Activated CD8-positive, alpha-beta memory T cell treated with anti-CD3 and anti-CD28 coated beads for 1 hour (primary cell): ENCODE data around the gene FSTL1.

Experiments used
- DNase-seq, 2 donors: peaks; one replicate each; pipeline ENCODE4 v3.0.0-alpha.2; 2020; ENCODE audit warnings: low read depth in 1 of 2; ENCODE audit errors: extremely low read depth in 1 of 2

Gene FSTL1

DNA sequence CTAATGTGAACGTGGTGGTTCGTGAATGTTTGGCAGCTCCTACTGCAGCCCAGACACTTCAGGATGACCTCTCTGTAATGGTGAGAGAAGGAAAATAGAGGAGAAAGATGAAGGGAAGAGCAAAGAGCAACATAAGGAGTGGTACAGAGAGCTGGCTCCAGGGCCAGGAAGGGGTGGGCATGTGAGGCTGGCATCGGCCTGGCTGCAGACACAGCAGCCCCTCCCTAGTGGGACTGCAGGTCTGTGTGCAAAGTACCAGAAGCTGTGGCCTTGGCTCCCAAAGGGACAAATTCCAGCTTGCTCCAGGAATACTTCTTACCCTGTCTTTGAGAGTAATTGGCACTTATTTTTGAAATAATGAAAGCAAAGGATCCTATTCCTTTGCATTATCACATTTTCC is 10.0 kb downstream of the FSTL1 start:
- DNase-seq, result no peak

DNA sequence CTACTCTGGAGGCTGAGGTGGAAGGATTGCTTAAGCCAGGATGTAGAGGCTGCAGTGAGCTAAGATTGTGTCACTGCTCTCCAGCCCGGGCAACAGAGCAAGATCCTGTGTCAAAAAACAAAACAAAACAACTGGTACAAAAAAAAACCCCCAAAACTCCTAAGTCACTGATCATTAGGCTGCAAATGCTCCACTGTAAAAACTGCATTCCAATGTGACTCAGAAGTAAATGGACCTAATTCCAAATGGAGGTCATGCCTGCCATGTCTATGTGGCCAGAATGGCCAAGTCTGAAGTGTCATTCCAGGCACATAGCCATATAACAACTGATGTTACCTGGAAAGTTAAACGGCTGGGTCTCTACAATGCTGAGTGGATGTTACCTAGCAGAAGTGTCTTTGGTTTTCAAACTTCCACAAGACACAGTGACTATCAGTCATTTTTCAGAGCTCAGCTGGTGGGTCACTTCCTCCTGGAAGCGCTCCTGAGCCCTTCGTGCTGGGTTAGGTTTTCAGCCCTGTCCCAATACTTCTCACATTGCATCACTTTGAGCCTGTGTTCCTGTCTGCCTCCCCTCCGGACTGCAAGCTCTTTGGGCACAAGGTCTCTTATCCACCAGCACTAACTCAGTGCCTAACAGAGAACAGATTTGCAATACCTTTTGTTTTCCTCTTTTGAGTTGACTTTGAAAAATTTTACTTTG is 10.6 kb downstream of the FSTL1 start:
- DNase-seq, result no peak

DNA sequence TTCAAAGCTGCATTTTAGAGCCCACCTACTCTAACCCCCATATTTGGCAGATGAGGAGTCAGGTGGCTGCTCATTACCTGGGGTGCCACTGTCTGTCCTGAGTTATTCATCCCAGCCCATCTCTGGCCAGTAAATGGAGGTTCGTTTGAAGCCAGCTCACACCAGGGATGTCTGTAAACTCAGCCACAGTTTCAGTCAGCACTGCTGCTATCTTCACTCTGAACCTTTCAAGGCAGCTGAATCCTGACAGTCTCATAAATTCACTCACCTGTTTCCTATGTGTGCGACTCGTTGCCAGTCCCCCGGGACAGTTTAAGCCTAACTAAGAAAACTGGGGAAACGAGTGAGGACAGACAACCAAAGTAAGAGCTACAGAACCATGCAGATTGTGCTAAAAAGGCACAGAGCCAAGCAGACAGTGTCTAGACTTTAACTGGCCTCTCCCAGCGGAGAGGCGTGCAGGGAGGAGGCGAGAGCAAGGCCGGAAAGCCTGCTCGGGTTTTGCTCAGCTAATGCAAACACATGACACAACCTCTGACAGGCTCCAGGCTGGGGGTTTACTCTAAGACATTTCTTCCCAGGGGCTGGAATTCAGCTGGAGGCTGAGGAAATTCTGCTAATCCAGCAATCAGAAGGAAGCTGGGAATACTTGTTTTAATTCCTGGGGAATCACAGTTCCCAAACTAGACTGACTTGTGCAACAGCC is 12.0 kb downstream of the FSTL1 start:
- DNase-seq, result no peak

DNA sequence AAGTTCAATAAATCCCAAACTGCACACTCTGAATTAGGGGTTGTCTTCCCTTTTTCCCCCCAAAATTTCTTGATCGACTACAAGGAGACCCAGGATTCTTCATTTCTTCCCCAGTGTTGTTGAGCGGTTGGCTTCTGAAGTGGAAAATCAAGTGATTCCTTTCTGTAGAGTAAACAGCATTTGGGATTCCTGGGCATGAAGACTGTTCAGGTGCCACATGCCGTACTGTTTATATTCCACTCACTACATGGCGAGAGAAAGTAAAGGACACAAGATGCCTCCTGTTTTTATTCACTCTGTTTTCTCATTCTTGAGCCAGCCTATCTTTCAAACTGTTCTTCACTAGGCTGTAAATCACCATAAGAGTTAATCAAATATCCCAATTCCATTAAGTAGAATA is 12.6 kb downstream of the FSTL1 start:
- DNase-seq, result no peak

DNA sequence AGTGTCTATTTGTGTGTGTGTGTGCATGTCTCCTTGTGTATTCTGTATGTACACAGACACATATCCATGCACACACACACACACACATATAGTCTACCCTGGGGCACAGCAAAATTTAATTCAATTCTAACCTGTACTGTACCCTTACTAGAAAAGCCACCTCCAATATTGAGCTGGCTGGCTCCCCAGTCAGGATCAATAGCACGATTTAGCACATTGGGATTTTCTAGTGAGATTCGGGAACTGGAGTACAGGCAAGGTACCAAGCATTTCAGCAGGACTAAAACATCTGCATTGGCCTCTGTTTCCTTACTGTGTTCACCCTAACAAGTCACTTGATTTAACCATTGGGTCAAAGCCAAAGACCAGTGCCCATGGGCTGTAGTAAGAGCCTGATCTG is 13.2 kb downstream of the FSTL1 start:
- no peak for DNase-seq

DNA sequence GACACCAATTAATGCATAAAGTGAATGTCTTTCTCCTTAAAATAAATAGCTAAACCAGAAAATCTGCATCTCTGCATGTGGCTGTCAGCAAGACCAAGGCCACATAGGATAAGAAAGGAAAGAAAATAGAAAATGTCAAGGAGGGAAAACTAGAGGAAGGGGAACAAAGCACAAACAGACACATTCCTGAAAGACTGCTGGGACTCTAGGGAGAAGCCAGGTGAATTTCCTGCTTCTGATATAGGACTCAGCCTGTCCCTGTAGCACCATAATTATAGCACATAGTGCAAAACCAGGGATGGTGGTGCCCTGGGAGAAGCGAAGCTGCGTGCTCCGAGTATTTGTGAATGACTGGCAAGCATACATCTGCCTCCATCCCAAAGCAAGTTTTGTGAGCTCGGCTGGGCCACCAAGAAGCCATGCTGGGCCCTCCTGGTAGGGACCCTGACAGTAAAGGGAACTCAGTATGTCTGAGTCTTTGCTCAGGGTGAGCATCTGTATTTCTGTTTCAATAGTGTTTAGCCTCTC is 14.2 kb downstream of the FSTL1 start:
- no peak for DNase-seq

DNA sequence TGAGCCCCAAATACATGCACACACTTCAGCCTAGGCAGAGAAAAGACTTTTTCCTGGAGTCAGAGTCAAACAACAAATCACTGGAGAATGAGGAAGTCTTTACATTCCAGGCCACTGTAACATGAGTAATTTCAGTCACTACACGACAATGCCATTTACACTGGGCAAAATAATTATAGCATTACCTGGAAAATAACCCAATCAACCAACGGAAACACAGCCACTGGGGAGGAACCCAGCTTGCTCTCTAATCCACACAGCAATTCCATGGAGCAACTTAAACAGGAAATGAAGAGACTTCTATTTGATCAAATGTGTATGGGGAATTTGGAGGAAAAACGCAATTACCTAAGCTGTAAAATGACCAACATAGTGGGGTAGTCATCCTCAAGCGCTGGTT is 15.2 kb downstream of the FSTL1 start:
- no peak for DNase-seq

DNA sequence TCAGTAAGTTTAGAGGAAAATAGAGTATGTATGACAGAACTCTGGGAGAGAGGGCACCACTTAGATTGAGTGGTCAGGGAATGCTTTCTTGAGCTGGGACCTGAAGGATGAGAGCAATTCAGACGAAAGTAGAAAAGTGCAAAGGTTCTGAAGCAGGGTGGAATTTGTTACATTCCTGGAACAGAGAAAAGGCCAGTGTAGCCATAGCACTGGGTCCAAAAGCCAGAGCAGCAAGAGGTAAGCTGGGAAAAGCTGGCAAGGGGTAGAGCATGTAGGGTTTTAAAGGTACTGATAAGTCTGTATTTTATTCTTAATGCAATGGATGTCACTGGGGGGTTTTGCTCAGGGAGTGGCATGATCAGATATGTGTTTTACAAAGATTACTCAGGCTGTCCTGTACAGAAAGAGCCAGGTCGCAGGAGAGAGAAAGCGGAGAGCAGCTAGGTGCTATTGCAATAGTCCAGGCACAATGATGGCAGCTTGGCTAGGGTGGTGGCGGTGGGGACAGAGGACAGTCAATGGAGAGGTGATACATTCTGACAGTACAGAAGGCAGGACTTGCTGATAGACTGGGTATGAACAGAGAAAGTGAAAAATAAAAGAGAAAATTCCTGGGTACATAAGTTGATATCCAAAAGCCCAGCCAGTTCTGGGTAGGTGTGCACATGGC is 17.0 kb downstream of the FSTL1 start:
- no peak for DNase-seq

DNA sequence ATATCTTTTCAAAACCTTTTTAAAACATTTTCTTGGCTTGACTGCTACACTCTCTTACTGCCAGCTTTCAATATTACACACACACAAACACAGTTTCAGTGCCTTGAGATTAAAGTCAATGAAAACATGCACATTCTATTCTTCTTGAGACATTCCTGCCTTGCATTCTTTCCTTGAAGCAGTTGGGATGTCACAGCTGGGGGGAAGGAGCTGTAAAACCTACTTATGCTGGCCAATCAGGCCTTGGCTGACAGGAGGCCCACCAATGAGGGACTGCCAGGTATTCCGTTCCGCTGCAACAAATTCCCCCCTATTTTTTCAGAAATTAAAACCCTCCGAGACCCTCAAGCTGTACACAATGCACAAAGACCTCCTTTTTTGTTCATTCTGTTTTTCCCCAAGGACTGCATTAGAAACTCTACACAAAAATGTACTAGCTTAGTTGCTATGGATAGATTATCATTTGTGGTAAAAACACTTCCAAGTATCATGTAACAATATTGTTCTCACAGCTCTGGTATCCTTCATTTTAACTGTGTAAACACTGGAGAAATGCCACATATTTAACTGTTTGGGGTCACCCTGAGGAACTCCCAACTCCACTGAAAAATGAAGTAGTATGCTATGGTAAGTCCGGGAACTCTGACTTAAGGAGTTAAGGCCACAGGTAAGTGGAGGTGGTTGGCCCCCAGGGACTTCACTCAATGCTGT is 18.5 kb downstream of the FSTL1 start:
- DNase-seq, result no peak

DNA sequence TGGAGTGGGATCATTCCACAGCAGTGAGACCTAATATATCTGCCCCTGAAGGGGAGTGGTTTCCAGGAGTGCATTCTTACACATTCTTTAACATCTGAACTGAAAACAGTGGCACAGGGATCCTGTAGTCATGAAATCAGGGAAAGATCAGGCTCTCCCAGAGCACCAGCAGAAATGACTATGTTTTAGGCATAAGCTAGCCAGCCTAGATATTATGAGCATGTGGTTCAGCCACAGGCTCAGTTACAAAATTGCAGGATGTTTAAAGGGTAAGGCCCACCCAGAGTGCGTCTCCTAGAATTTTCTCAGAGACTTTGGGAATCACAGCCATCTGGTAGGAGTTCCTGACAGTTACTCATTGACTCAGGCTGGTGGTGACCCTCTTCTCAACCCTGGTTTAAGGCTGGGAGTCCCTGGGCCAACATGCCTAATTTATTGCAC is 20.9 kb downstream of the FSTL1 start:
- no peak for DNase-seq

DNA sequence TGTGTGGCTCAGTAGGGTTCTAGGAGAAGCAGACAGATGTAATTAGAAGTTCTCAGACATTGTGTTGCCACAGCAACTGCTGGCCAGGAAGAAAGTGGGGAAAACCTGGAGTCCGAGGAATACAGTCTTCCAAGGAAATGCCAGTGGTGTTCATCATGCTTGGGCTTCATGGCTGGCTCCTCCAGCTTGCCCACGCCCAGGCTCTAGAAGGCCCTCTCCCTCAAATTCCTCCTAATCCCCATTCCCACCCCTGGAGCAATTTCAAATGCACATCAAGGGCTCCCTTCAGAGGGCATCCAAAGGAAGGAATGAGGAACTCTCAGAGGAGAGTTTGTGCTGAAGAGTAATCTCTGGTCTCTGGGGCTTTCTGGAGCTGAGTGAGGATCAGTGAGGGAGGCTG is 21.9 kb downstream of the FSTL1 start:
- DNase-seq, result no peak

DNA sequence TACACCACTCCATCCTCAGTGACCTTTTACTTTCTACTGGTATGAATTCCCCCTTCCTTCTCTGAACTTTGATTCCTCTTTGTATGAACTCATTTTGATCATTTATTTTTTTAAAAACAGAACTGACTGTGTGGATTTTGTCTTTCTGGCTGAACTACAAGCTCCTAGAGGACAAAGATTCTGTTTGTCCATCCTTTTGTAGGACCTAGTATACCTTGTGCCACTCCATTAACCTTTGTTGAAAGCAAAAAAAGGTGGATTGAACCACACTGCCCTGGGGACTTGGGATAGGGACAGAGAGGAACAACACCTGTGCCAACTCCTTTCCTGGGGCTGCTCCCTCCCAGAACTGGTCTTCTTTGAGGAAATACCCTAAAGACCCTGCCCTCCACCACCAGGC is 23.6 kb downstream of the FSTL1 start:
- no peak for DNase-seq

DNA sequence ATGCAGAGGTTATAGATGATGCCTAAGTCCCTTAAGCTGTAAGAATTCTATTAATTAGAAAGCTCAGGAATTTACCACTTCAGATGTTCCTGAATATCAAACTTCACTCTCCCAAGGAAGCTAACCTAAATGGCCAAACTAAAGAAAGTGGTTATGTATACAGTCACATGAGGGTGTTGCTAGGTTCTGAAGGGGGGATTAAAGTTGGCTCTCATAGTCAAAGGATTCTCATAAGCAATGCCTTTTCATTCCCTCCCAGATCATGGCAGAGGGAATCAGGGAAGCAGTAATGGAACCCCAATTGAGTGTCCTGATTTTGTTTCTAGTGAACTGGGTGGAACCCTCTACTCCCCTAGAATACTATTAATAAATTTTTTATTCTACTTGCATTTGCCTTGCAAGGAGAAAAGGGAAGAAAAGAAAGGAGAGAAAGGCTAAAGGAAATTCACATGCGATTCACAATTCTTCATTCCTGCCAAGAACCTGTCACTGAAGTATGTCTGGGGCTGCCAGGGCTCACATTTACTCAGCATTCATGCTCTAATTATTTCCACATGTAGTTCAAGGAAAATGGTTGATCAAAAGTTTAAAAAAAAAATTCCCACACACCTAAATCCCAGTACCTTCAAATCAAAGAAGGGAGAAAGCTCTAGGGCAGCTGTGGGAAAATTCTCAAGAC is 25.1 kb downstream of the FSTL1 start:
- DNase-seq, result no peak

DNA sequence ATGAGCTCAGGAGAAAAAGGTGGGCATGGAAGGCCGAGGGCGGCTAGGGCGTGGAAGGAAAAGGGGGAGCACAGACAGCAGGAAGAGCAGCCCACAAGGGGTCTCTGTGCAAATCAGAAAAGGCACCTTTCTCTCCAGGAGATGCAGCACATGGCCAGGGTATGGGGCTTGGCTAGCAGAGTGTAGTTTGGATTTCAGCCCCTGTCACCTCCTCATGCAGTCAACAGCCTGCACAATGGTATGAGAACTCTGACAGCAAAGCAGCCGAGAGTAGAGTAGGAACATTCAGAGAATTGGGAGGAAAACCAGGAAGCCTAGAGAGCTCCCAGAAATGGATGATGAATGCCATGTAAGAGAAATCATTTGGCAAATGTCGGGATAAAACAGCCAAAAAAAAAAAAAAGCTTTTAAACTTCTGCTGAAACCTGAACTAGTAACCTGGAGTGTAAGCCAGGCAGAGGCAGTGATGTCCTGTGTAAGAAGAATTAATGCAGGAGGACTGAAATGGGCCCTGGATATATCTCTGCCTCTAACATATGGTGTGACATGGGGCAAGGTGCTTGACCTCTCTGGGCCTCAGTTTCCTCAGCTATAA is 25.7 kb downstream of the FSTL1 start:
- DNase-seq, result no peak

DNA sequence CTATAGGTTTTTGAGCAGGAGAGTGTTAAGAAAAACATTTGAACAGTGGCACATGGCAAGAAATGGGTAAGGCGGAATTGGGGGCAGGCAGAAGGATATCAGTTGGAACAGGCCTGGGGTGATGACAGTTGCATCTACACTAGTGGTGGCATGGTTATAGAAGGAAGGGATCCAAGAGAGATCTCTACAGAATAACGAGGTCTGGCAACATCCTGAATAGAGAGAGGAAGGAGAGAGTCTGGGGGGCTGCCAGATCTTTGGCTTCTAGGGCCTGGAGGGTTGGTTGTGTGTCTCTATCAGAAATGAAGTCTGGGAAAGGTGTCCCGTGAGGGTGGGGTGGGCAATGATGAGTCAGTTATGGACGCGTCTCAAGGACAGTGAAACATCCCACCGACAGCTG is 26.3 kb downstream of the FSTL1 start:
- DNase-seq, result no peak

DNA sequence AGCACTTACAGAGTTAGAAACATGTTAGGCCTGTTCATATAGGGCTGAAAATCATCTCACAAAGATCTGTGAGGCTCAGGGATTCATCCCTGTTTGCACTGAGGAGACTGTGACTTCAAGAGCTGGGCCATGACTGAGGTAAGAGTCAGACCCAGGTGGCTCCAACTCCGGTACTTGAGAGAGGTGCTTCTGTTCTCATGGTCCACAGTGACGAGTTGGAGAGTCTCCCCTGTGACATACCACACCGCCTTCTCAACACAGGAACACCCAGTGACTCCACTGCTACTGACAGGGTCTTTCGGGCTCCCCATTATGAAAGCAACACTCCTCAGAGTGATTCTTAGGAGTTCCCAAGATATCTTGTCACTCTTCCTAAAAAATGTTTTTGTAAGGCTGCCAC is 27.4 kb downstream of the FSTL1 start:
- DNase-seq, result no peak

DNA sequence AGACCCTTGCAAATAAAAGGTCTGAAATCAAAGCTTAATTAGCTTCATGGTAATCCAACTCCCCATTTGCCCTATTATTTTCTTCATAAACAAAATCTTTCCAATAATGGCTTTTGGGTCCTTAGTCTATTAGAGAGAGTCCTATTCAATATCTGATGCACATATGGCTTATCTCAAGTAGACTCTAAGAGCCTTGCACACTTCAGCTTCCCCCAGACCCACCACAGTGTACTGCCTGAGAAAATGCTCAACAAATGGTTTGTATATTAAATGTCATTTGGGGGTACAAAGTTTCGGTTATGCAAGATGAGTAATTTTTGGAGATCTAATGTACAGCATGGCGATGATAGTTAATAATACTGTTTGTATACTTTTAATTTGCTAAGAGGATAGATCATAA is 28.9 kb downstream of the FSTL1 start:
- no peak for DNase-seq

DNA sequence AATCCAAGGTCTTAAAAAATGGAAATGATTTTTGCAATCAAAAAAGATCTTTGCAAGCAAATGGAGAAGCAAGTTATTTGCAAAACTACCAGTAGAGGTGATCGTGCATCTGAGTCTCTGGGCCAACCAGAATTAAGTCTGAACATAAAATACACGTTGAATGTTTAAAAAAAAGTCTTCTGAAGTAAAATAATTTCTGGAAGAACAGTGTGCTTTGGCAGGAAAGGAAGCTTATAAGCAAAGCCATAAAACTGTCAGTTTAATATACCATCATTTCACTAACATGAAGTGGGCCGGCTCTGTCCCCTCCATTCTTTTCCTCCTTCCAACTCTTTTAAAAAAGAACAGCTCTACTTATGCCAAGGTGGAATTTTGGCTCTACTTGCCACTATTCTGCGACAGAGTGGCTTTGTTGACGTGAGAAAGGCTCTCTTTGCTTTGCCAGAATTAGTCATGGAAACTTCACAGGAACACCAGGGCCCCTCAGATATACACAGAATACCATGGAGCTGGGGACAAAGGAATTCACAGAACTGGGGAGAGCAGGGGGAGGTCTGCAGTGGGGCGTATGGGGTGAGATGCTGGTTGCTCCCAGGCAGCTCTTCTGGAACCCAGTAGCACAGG is 29.8 kb downstream of the FSTL1 start:
- DNase-seq, result no peak

DNA sequence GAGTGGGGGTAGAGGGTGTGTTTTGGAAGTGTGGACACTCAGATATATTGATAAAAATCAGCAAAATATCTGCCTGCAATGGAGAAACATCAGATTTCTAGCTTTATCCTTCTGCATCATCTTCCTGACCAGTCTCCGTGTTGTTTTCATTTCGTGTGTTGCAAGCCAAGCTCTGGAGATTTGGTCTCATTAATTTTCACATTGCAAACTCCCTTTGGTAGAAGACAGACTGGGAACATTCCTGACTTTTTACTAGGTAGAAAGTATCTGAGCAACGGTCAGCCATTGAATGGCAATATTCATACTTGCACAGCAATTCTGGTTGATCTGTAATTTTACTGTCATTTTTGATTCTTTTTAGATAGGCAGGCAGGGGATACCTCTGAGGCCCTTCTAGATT is 30.4 kb downstream of the FSTL1 start:
- no peak for DNase-seq

DNA sequence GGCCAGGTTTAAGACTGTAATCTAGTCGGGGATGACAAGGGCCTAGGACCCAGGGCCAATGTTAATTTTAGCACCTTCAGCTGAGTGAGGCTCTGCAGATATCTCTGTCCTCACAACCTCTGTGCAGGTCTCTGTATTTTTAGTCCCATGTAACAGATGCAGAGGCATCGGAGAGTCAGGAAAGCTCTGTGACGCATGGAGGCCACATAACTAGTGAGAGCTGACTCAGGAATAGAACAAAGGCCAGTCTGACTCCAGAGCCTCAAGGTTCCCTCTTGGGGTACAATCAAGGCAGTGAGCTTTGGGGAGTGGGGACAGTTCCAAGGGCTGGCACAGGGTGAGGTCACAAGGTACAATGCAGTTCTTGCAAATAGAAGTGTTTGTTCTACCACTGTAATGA is 31.0 kb downstream of the FSTL1 start:
- DNase-seq, result no peak
